ENCODE data around the gene ZNF366. TPM values are rescaled to one million over a fixed set of nuclear protein-coding genes. Genes with fewer than 3 reads are reported as not detected.
A peak's percentile ranks its signal among the peaks of the same experiment; 100 is the strongest.

ZNF366 gene
- total and polyA plus RNA-seq, 2 of the 13 experiments (the other 11 are each of a cell fraction or from before 2014, with no cell fraction given) = not detected

- TF ChIP-seq HBP1 (CRISPR knock-in tag; IDR thresholded peaks at IDR 0.05; ENCODE audit: low read depth) (no peak), NR1H2 (CRISPR knock-in tag; IDR thresholded peaks at IDR 0.05; ENCODE audit: borderline replicate concordance, low read depth) (no peak), ZHX2 (IDR thresholded peaks at IDR 0.05; ENCODE audit: low read depth) (no peak), ZHX2 (CRISPR knock-in tag; IDR thresholded peaks at IDR 0.05; ENCODE audit: borderline replicate concordance) (0 out of 2 replicates have a peak, but pooled peaks have one; percentile 44), FOSL2 (CRISPR knock-in tag; IDR thresholded peaks at IDR 0.05) (0 out of 2 replicates have a peak, but pooled peaks have one; percentile 7), MAFG (CRISPR knock-in tag; IDR thresholded peaks at IDR 0.05) (no peak), MEF2D (CRISPR knock-in tag; IDR thresholded peaks at IDR 0.05) (no peak), ZNF354B (CRISPR knock-in tag; IDR thresholded peaks at IDR 0.05) (no peak), ZNF136 (CRISPR knock-in tag; IDR thresholded peaks at IDR 0.05; ENCODE audit: low read depth) (no peak), ZFP37 (CRISPR knock-in tag; IDR thresholded peaks at IDR 0.05; ENCODE audit: borderline replicate concordance) (no peak), MLXIP (CRISPR knock-in tag; IDR thresholded peaks at IDR 0.05; ENCODE audit: borderline replicate concordance) (no peak), ZNF800 (CRISPR knock-in tag; IDR thresholded peaks at IDR 0.05) (0 out of 2 replicates have a peak, but pooled peaks have one; percentile 26), ARNTL (CRISPR knock-in tag; IDR thresholded peaks at IDR 0.05) (no peak), ZNF33B (CRISPR knock-in tag; IDR thresholded peaks at IDR 0.05) (no peak), TCF7 (IDR thresholded peaks at IDR 0.05; ENCODE audit: low read depth) (no peak), REPIN1 (CRISPR knock-in tag; IDR thresholded peaks at IDR 0.05; ENCODE audit: borderline replicate concordance, low read depth) (no peak)
These were observed 49.3 kb upstream of the ZNF366 start (continued) for GRCh38 chr5:72556351-72557166.

All from HepG2 (cell line).